ENCODE data around the gene ACP5. TPM values are rescaled to one million over a fixed set of nuclear protein-coding genes. Genes with fewer than 3 reads are reported as not detected.

The ACP5 gene
- total and polyA plus RNA-seq, 2 of the 4 experiments (the other 2 are of a cell fraction) = 0.54 to 1.2 TPM

- no peak for TF ChIP-seq MXI1 (IDR thresholded peaks at IDR 0.05; ENCODE audit: borderline replicate concordance, low read depth, low read length)
- no peak for TF ChIP-seq BHLHE40 (IDR thresholded peaks at IDR 0.05; ENCODE audit: low read depth, low read length)
Observed at GRCh38 chr19:11578258-11579142, 1.1 kb upstream of the ACP5 start (continued).

GRCh38 chr19:11576227-11576626, 1.2 kb downstream of the ACP5 start:
- Histone ChIP-seq H3K4ac (ENCODE audit: low read depth, low read length) (no peak overlapping the region), H3K79me1 (ENCODE audit: low read depth in 1 of 2, low read length in 2 of 2) (no peaks in the 10 kb centered on the region), H2AK5ac (ENCODE audit: low read depth, low read length) (no peak overlapping the region), H3K4me3 (ENCODE audit: insufficient read depth, low read depth, low read length) (no peak overlapping the region), H2AK9ac (replicated peaks; ENCODE audit: low read depth, low read length, poor library complexity) (no peak overlapping the region), H3K36me3 (ENCODE audit: control insufficient read depth, insufficient read depth, low read length) (no peaks in the 10 kb centered on the region), H2BK120ac (ENCODE audit: low read depth, low read length) (no peak overlapping the region), H3K23ac (ENCODE audit: low read depth, low read length) (no peak overlapping the region), H4K20me1 (ENCODE audit: insufficient read depth, low read length) (no peaks in the 10 kb centered on the region), H3K4me2 (ENCODE audit: low read depth, low read length) (no peak overlapping the region), H3K18ac (ENCODE audit: low read depth, low read length) (no peak overlapping the region), H3K9me3 (ENCODE audit: control insufficient read depth, insufficient read depth, low read length) (no peaks in the 10 kb centered on the region), H3K4me1 (ENCODE audit: control insufficient read depth, insufficient read depth, low read length) (peaks cover 4% of the 10 kb centered on the region), H3K9ac (ENCODE audit: low read depth, low read length) (no peak overlapping the region), H4K5ac (ENCODE audit: low read depth, low read length) (no peak overlapping the region), H3K9me1 (ENCODE audit: insufficient read depth, low read length) (no peaks in the 10 kb centered on the region; the same call in 1 of the 2 replicates), H2AFZ (replicated peaks; ENCODE audit: low read length, poor library complexity) (peak overlapping the region; percentile 10), H2BK15ac (ENCODE audit: low read depth, low read length) (no peak overlapping the region), H2BK5ac (ENCODE audit: low read depth, low read length, poor library complexity, severe bottlenecking) (no peak overlapping the region), H4K91ac (ENCODE audit: insufficient read depth, low read depth, low read length) (no peak overlapping the region), H3K56ac (ENCODE audit: extremely low read depth, insufficient read depth, low read length) (no peak overlapping the region), H3K14ac (replicated peaks; ENCODE audit: low read depth, low read length) (no peak overlapping the region), H3K27me3 (ENCODE audit: control insufficient read depth, insufficient read depth, low read length) (peaks cover 3% of the 10 kb centered on the region; the same call in 1 of the 2 replicates), H4K8ac (ENCODE audit: low read depth in 2 of 2, low read length in 2 of 2) (no peak overlapping the region), H2BK20ac (ENCODE audit: low read depth, low read length) (no peak overlapping the region), H3K27ac (ENCODE audit: insufficient read depth, low read length) (no peak overlapping the region)
- BruUV-seq (replicated peaks) = no TSS peak
- ChIA-PET POLR2A (ENCODE audit: unreplicated experiment) (interaction anchor here (0.6 kb wide), 1 partner anchor 12 kb away, joined by 4 read pairs; no protein-coding TSS in a partner anchor), CTCF (no interaction called here)
- WGBS, 2 experiments (ENCODE audit: extremely low coverage in 2 of 2, insufficient read length in 1 of 2) = 56% methylated on average over 12 of the region's 15 CpGs; no CpG with 5 or more reads in 1 of the 2 experiments
- TF ChIP-seq MAFK (IDR thresholded peaks at IDR 0.05; ENCODE audit: low read depth, low read length) (no peak), NFE2L2 (IDR thresholded peaks at IDR 0.05; ENCODE audit: low read depth, low read length) (no peak), RAD21 (IDR thresholded peaks at IDR 0.05; ENCODE audit: low read length) (no peak), USF2 (IDR thresholded peaks at IDR 0.05; ENCODE audit: low read depth, low read length) (no peak), BHLHE40 (IDR thresholded peaks at IDR 0.05; ENCODE audit: low read depth, low read length) (no peak), SMC3 (IDR thresholded peaks at IDR 0.05; ENCODE audit: low read depth, low read length) (no peak), POLR2A (IDR thresholded peaks at IDR 0.05; ENCODE audit: low read depth, low read length) (no peak), CHD1 (IDR thresholded peaks at IDR 0.05; ENCODE audit: low read depth, low read length) (no peak), RFX5 (IDR thresholded peaks at IDR 0.05; ENCODE audit: low read depth, low read length) (no peak)
- intact Hi-C loops (cut with micrococcal nuclease) (no loop called here), dilution Hi-C loops (cut with HindIII; ENCODE audit: low sequenced_read_pairs, unreplicated experiment) (no loop called here), in situ Hi-C loops (cut with MboI; ENCODE audit: low sequenced_read_pairs) (no loop called here)
- ATAC-seq (ENCODE audit: low read depth) (no peak), DNase-seq (no peak)

Data from IMR-90 (cell line).